ENCODE results near the gene DGKK. TPM values are rescaled to one million over a fixed set of nuclear protein-coding genes. Genes with fewer than 3 reads are reported as not detected.
"Not testable (repeated sequence)": the region's sequence is repeated elsewhere in the genome, so short reads cannot be mapped to it uniquely, and the experiment has no call there.

The DGKK gene
- total and polyA plus RNA-seq, 2 donors (not counting 1 experiment from before 2014, with no cell fraction given), result not detected

- Histone ChIP-seq H3K4me3 (replicated peaks in 1 of 4; ENCODE audit: control extremely low read depth in 1 of 4, insufficient read depth in 1 of 4, low read depth in 3 of 4, low read length in 4 of 4) (no peak overlapping the region), H3K36me3 (ENCODE audit: control insufficient read depth, insufficient read depth, low read length) (no peaks in the 10 kb centered on the region), H3K4me2 (ENCODE audit: extremely low read depth, insufficient read depth, low read length) (no peak overlapping the region), H3K27ac (ENCODE audit: insufficient read depth, low read length) (no peak overlapping the region), H3K4me1 (ENCODE audit: control insufficient read depth, extremely low read depth, insufficient read depth, low read length) (no peaks in the 10 kb centered on the region), H3K9me3 (ENCODE audit: control insufficient read depth, insufficient read depth, low read depth, low read length) (no peaks in the 10 kb centered on the region), H3K9ac (ENCODE audit: insufficient read depth, low read length) (no peak overlapping the region), H4K20me1 (ENCODE audit: control insufficient read depth, extremely low read depth, insufficient read depth, low read length) (no peaks in the 10 kb centered on the region), H2AFZ (ENCODE audit: low read length) (no peak overlapping the region), H3K79me2 (ENCODE audit: control insufficient read depth, insufficient read depth, low read length) (no peaks in the 10 kb centered on the region), H3K27me3 (ENCODE audit: control insufficient read depth, insufficient read depth, low read length) (no peaks in the 10 kb centered on the region)
- no peak for TF ChIP-seq EZH2 (IDR thresholded peaks at IDR 0.05; ENCODE audit: low read length, missing control alignments)
- no peak for TF ChIP-seq CTCF (conservative IDR thresholded peaks at IDR 0.05 in 1 of 2, IDR thresholded peaks at IDR 0.05 in 1 of 2; ENCODE audit: low read depth in 1 of 2, low read length in 2 of 2)
- no peak for DNase-seq (ENCODE audit: low read depth in 2 of 2)
Observed at GRCh38 chrX:50372966-50373365, 97.7 kb downstream of the DGKK start.

- Histone ChIP-seq H3K9ac (ENCODE audit: insufficient read depth, low read length) (no peak overlapping the region), H3K36me3 (ENCODE audit: control insufficient read depth, insufficient read depth, low read length) (no peaks in the 10 kb centered on the region), H3K27ac (ENCODE audit: insufficient read depth, low read length) (no peak overlapping the region), H3K4me1 (ENCODE audit: control insufficient read depth, extremely low read depth, insufficient read depth, low read length) (no peaks in the 10 kb centered on the region), H3K4me2 (ENCODE audit: extremely low read depth, insufficient read depth, low read length) (no peak overlapping the region), H3K4me3 (replicated peaks in 1 of 4; ENCODE audit: control extremely low read depth in 1 of 4, insufficient read depth in 1 of 4, low read depth in 3 of 4, low read length in 4 of 4) (no peak overlapping the region), H3K9me3 (ENCODE audit: control insufficient read depth, insufficient read depth, low read depth, low read length) (no peaks in the 10 kb centered on the region), H4K20me1 (ENCODE audit: control insufficient read depth, extremely low read depth, insufficient read depth, low read length) (no peaks in the 10 kb centered on the region), H3K27me3 (ENCODE audit: control insufficient read depth, insufficient read depth, low read length) (no peaks in the 10 kb centered on the region), H3K79me2 (ENCODE audit: control insufficient read depth, insufficient read depth, low read length) (no peaks in the 10 kb centered on the region), H2AFZ (ENCODE audit: low read length) (no peak overlapping the region)
- DNase-seq (ENCODE audit: low read depth in 2 of 2), result no peak
- no peak for TF ChIP-seq EZH2 (IDR thresholded peaks at IDR 0.05; ENCODE audit: low read length, missing control alignments)
- no peak for TF ChIP-seq CTCF (conservative IDR thresholded peaks at IDR 0.05 in 1 of 2, IDR thresholded peaks at IDR 0.05 in 1 of 2; ENCODE audit: low read depth in 1 of 2, low read length in 2 of 2)
Observed at GRCh38 chrX:50343917-50344316, 126.7 kb downstream of the DGKK start.

GRCh38 chrX:50333308-50333707 lies 137.3 kb downstream of the DGKK start:
- Histone ChIP-seq H3K4me3 (replicated peaks in 1 of 4; ENCODE audit: control extremely low read depth in 1 of 4, insufficient read depth in 1 of 4, low read depth in 3 of 4, low read length in 4 of 4) (no peak overlapping the region), H3K4me2 (ENCODE audit: extremely low read depth, insufficient read depth, low read length) (no peak overlapping the region)
- TF ChIP-seq EZH2 (IDR thresholded peaks at IDR 0.05; ENCODE audit: low read length, missing control alignments), result no peak
- TF ChIP-seq CTCF (conservative IDR thresholded peaks at IDR 0.05 in 1 of 2, IDR thresholded peaks at IDR 0.05 in 1 of 2; ENCODE audit: low read depth in 1 of 2, low read length in 2 of 2), result no peak

GRCh38 chrX:50332668-50333067 lies 138.0 kb downstream of the DGKK start:
- not testable (repeated sequence) for H3K4me2 ChIP-seq (ENCODE audit: extremely low read depth, insufficient read depth, low read length); H2AFZ ChIP-seq (ENCODE audit: low read length); H3K27ac ChIP-seq (ENCODE audit: insufficient read depth, low read length); H3K9ac ChIP-seq (ENCODE audit: insufficient read depth, low read length); H3K36me3 ChIP-seq (ENCODE audit: control insufficient read depth, insufficient read depth, low read length); H3K9me3 ChIP-seq (ENCODE audit: control insufficient read depth, insufficient read depth, low read depth, low read length); H3K4me3 ChIP-seq (replicated peaks in 1 of 4; ENCODE audit: control extremely low read depth in 1 of 4, insufficient read depth in 1 of 4, low read depth in 3 of 4, low read length in 4 of 4); H4K20me1 ChIP-seq (ENCODE audit: control insufficient read depth, extremely low read depth, insufficient read depth, low read length); H3K27me3 ChIP-seq (ENCODE audit: control insufficient read depth, insufficient read depth, low read length); H3K4me1 ChIP-seq (ENCODE audit: control insufficient read depth, extremely low read depth, insufficient read depth, low read length); H3K79me2 ChIP-seq (ENCODE audit: control insufficient read depth, insufficient read depth, low read length); DNase-seq (ENCODE audit: low read depth in 2 of 2)

More at GRCh38 chrX:50333308-50333707, 137.3 kb downstream of the DGKK start:
- Histone ChIP-seq H3K9ac (ENCODE audit: insufficient read depth, low read length) (no peak overlapping the region), H3K27me3 (ENCODE audit: control insufficient read depth, insufficient read depth, low read length) (no peaks in the 10 kb centered on the region), H2AFZ (ENCODE audit: low read length) (no peak overlapping the region), H3K4me1 (ENCODE audit: control insufficient read depth, extremely low read depth, insufficient read depth, low read length) (no peaks in the 10 kb centered on the region), H4K20me1 (ENCODE audit: control insufficient read depth, extremely low read depth, insufficient read depth, low read length) (no peaks in the 10 kb centered on the region), H3K36me3 (ENCODE audit: control insufficient read depth, insufficient read depth, low read length) (no peaks in the 10 kb centered on the region), H3K9me3 (ENCODE audit: control insufficient read depth, insufficient read depth, low read depth, low read length) (no peaks in the 10 kb centered on the region), H3K79me2 (ENCODE audit: control insufficient read depth, insufficient read depth, low read length) (no peaks in the 10 kb centered on the region), H3K27ac (ENCODE audit: insufficient read depth, low read length) (no peak overlapping the region)
- no peak for DNase-seq (ENCODE audit: low read depth in 2 of 2)
